Natural killer cell treated with Interleukin-12 subunit alpha and Interleukin-12 subunit beta and Interleukin-15 and Interleukin-18, amount 100 ng/mL, for 72 hours (primary cell): ENCODE data around the gene C1QTNF6. TPM values are rescaled to one million over a fixed set of nuclear protein-coding genes. Genes with fewer than 3 reads are reported as not detected.
"Not testable (repeated sequence)": the region's sequence is repeated elsewhere in the genome, so short reads cannot be mapped to it uniquely, and the experiment has no call there.

Experiments used
- ATAC-seq, 2 donors: fragments of 150-1000 bp; cut with Tn5 transposase in 1 of 2; sonication (Bioruptor Pico), chemical (Tn5 transposase) in 1 of 2; 2 replicates each; pipeline ENCODE4 v1.10.0; 2021
- DNase-seq: peaks from one replicate; pipeline ENCODE4 v3.0.0; 2022; ENCODE audit warnings: low spot score
- H3K27ac Mint-ChIP-seq, 2 donors: 1 replicate in 1 of 2; 2 replicates in 1 of 2; pipeline ENCODE4 v1.8.0; 2022; ENCODE audit warnings: mixed read lengths in 2 of 2, mild to moderate bottlenecking in 1 of 2, moderate library complexity in 1 of 2
- H3K27me3 Mint-ChIP-seq, 2 donors: 1 replicate in 1 of 2; 2 replicates in 1 of 2; pipeline ENCODE4 v1.8.0; 2022; ENCODE audit warnings: mixed read lengths in 2 of 2
- H3K36me3 Mint-ChIP-seq: one replicate; pipeline ENCODE4 v1.8.0; 2022; ENCODE audit warnings: mixed read lengths
- H3K4me1 Mint-ChIP-seq, 2 donors: 1 replicate in 1 of 2; 2 replicates in 1 of 2; pipeline ENCODE4 v1.8.0; 2022; ENCODE audit warnings: low read depth in 2 of 2, mixed read lengths in 2 of 2, mild to moderate bottlenecking in 1 of 2
- H3K4me3 Mint-ChIP-seq: one replicate; pipeline ENCODE4 v1.8.0; 2022; ENCODE audit warnings: mixed read lengths
- H3K9me3 Mint-ChIP-seq: 2 replicates; pipeline ENCODE4 v1.8.0; 2022; ENCODE audit warnings: mixed read lengths
- total RNA-seq, 2 donors: library from RNA; stranded (reverse); gene quantifications; one replicate each; pipeline ENCODE4 v1.2.3, GENCODE V29; 2022

The C1QTNF6 gene
- total RNA-seq, 2 donors from 2014 or later = 1.3 to 3.9 TPM

DNA sequence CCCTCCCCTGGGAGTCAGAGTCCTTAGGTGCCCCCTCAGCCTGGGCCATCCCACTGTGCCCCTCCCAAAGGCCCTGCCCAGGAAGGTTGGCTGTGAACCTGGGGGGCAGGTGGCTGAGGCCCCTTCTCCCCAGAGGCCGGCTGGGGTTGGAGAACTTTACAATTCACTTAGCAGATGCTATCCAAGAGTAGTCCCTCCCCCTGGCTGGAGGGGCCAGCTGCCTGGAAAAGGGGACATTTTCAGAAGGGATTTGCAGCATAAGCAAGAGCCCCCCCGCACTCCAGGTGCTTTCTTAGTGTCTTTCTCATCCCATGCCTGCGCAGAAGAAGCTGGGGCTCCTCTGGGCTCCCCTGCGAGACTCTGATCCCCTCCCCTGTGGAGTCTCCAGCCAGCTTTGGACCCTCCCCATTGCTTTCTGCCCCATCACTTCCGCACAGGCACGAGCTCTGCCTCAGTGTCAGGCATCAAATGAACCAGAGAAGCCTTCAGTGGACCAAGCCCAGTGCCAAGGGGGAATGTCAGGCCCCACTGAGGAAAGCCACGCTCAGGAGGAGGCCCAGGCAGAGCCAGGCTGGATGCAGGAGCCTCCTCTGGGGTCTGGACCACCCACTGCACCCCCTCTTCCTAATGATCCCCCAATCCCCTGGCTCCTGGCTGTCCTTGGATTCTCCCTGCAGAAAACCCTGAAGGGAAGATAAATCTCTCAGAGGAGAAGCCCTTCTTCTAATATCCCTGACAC, 20.5 kb upstream of the C1QTNF6 start:
- H3K4me1 Mint-ChIP-seq = peaks cover 0 to 3% of the 10 kb centered on the region in 2 donors
- DNase-seq (no peak), ATAC-seq (no peak)
- H3K27ac Mint-ChIP-seq = peak overlapping the region in 1 of 2 donors; percentile 18
- H3K27me3 Mint-ChIP-seq = no peaks in the 10 kb centered on the region
- H3K36me3 Mint-ChIP-seq = no peaks in the 10 kb centered on the region
- H3K4me3 Mint-ChIP-seq = no peak overlapping the region
- no peaks in the 10 kb centered on the region for H3K9me3 Mint-ChIP-seq

DNA sequence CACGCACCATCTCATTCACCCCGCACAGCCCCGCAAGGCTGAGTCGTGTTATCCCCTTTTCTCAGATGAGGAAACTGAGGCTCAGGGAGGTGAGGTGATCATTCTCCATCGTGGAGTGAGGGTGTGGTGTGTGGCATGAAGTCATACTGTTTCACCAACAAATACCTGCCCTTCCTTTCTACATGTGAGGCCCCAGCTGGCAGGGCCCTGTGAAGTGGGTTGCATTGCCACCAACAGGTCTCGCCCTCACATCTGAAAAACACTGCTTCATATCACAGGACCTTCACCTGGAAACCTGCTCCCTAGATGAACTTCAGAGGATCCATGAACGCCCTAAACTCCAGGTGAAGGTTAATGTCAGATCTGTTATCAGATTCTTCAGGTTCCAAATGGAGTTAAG, 19.9 kb upstream of the C1QTNF6 start:
- H3K4me3 Mint-ChIP-seq = no peak overlapping the region
- peaks cover 0 to 3% of the 10 kb centered on the region in 2 donors for H3K4me1 Mint-ChIP-seq
- no peaks in the 10 kb centered on the region for H3K36me3 Mint-ChIP-seq
- H3K27ac Mint-ChIP-seq = no peak overlapping the region
- DNase-seq (no peak), ATAC-seq (no peak)
- no peaks in the 10 kb centered on the region for H3K27me3 Mint-ChIP-seq
- H3K9me3 Mint-ChIP-seq = no peaks in the 10 kb centered on the region

DNA sequence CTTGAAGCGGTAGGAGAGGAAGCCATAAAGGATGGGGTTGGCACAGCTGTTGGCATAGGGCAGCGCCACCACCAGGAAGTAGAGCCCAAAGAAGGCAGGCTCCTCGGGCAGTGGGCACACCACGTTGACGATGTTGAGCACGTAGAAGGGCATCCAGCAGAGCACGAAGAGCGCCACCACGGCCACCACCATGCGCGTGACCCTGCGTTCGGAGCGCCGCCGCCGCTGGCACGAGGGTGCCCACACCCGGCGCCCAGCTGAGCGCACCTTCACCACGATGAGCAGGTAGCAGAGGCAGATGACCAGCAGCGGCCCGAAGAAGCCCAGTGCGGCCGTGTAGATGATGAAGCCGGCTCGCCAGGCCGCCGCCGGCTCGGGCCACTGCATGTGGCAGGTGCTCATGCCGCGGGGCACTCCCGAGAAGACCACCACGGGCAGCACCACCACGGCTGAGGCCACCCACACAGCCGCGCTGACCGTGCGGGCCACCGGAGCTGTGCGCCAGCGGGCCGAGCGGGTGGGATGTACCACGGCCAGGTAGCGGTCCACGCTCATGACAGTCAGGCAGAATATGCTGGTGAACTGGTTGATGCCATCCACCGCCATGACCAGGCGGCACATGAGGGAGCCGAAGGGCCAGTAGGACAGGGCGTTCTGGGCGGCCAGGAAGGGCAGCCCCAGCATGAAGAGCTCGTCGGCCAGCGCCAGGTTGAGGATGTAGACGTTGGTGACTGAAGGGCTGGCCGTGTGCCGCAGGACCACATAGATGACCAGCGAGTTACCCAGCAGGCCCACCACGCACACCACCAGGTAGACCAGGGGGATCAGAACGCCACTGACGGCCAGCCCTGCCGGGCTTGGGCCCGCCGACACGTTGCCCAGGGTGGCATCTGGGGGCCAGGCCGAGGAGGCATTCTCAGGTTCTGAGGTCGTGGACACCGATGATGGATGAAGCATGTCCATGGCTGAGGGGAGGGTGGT, 19.1 kb upstream of the C1QTNF6 start:
- no peaks in the 10 kb centered on the region for H3K27me3 Mint-ChIP-seq
- no peak overlapping the region for H3K27ac Mint-ChIP-seq
- no peak overlapping the region for H3K4me3 Mint-ChIP-seq
- H3K9me3 Mint-ChIP-seq = no peaks in the 10 kb centered on the region
- H3K4me1 Mint-ChIP-seq = peaks cover 0 to 3% of the 10 kb centered on the region in 2 donors
- ATAC-seq = no peak
- H3K36me3 Mint-ChIP-seq = no peaks in the 10 kb centered on the region
- DNase-seq = no peak

DNA sequence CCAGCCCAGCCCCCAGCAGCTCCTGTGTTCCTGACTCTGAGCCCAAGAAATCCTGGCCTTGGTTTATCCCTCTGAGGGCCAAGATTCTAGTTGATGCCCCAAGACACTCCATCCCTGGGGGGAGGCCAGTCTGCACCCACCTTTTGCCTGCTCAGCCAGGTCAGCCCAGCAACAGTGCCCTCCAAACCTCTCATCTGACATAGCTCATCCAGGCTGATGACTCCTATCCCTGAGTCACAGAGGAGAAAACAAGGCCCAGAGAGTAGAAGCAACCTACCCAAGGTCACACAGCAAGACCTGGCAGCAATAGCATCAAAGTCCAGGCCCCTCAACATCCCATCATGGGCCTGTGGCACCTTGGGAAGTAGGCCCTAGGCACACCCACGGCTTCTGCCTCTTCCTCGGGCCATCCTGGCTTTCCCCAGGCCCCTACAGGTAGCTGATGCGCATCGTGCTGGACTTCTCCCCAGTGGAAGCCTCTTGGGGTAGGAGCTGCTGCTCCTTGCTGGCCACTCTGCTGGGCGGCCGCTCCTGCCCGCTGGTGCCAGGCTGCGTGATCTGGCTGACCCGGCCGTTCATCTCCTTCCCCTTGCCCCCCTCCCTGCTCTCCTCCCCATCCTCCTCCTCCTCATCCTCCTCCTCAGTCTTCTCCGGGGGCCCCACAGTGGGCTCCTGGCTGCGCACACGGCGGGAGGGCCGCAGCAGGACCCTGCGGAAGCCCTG, 18.2 kb upstream of the C1QTNF6 start:
- H3K27me3 Mint-ChIP-seq = no peaks in the 10 kb centered on the region
- no peak for ATAC-seq
- H3K4me1 Mint-ChIP-seq = peaks cover 0 to 3% of the 10 kb centered on the region in 2 donors
- H3K9me3 Mint-ChIP-seq = no peaks in the 10 kb centered on the region
- no peak overlapping the region for H3K4me3 Mint-ChIP-seq
- peak; percentile 49 for DNase-seq
- no peak overlapping the region for H3K27ac Mint-ChIP-seq
- H3K36me3 Mint-ChIP-seq = no peaks in the 10 kb centered on the region

DNA sequence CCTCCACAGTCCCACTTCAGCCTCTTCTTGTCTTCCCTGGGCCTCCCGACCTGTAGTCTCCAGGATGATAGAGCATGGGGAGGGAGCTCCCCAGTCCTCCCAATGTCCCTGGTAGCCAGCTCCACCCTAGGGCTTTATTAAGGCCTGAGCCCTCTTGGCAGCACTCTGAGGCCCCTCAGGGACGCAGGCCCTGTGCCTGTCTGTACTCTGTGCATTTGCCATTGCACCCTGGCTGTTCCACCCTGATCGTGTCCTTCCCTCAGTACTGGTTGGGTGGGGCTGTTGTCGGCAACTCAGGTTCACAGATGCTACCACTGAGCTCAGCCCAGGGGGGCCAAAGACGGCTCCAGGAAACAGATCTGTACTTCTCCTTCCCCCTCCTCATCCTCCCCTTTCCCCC, 17.0 kb upstream of the C1QTNF6 start:
- ATAC-seq = no peak
- Mint-ChIP-seq H3K36me3 (no peaks in the 10 kb centered on the region), H3K4me3 (no peak overlapping the region), H3K27ac (peak overlapping the region in 1 of 2 donors; percentile 4), H3K9me3 (no peaks in the 10 kb centered on the region), H3K4me1 (peaks cover 0 to 7% of the 10 kb centered on the region in 2 donors), H3K27me3 (no peaks in the 10 kb centered on the region)
- no peak for DNase-seq

DNA sequence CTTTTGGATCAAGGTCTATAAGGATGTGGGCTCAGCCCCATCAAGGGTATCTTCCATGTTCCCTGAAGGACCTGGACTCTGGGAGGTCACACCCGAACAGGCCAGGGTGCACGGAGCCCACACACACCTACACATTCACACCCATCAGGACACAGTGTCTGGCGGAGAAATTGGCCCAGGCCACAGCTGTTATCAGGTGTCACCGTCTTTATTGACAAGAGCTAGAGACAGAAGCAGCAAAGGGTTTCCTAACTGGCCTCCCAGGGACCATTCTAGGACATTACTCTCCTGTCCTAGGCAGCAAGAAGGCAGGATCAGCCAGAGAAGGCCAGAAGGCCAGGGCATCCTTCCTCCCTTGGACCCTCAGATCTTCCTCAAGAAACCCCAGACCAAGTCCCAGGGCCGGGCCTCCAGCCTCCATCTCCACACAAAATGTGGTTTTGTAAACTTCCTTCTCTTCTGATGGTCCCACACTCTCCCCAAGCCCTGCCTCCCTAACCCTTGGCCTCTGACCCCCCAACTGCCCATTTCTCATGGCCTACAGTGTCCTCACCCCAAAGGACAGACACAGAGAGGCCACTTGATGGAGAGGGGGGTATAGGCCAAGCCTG, 16.1 kb upstream of the C1QTNF6 start:
- H3K36me3 Mint-ChIP-seq = no peaks in the 10 kb centered on the region
- no peaks in the 10 kb centered on the region for H3K27me3 Mint-ChIP-seq
- H3K4me3 Mint-ChIP-seq = no peak overlapping the region
- ATAC-seq (no peak), DNase-seq (peak; percentile 41)
- no peaks in the 10 kb centered on the region for H3K9me3 Mint-ChIP-seq
- peaks cover 4 to 7% of the 10 kb centered on the region in 2 donors for H3K4me1 Mint-ChIP-seq
- peak overlapping the region in 1 of 2 donors; percentile 23 for H3K27ac Mint-ChIP-seq

DNA sequence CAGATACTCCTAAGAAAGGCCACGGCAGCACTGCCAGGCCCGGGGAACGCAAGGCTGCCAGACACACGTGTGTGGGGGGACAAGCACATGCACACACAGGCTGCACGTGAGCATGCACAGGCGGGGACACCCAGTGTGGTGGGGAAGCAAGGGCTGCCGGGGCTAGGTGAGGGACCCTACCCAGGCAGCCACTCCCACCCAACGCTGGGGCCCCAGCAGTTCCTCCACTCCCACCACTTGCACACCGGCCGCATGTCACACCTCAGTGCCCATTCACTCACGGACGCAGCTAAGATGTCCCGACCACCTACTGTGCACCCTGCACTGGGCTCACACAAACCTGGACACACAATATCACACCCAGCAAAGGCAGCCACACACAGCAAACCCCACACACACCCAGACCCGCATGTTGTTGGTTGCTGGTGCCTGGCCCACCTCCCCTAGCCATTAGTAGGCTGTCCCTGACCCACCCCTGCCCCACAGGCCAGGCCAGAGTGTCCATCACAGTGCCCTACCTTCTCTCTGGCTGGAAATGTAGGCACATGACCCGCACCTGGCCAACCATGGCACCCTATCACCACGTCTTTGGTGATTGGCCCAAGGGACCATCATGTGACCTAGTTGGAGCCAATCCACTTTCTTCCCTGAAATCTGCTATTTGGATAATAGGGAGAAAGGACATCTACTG, 15.5 kb upstream of the C1QTNF6 start:
- Mint-ChIP-seq H3K27me3 (no peaks in the 10 kb centered on the region), H3K9me3 (no peaks in the 10 kb centered on the region), H3K36me3 (no peaks in the 10 kb centered on the region), H3K4me3 (no peak overlapping the region), H3K27ac (peak overlapping the region in 1 of 2 donors; percentile 37), H3K4me1 (peaks cover 4 to 7% of the 10 kb centered on the region in 2 donors)
- DNase-seq (peak; percentile 53), ATAC-seq (no peak)

DNA sequence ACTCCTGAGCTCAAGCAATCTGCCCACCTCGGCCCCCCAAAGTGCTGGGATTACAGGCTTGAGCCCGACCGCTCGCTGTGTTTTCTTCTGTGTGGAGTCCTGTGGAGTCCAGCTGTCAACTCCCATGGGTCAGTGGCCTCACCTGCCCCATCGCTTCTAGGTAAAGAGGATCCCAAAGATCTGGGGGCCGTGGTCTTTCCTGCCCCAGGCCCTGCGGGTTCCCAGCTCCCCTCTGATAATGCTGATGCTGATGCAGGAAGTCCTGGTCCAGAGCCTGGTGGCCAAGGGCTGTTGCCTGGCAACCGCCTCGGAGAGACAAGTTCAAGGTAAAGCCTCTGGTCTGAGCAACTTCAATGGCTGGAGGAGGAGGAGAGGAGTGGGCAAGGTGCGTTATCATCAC, 14.7 kb upstream of the C1QTNF6 start:
- Mint-ChIP-seq H3K36me3 (no peaks in the 10 kb centered on the region), H3K27me3 (no peaks in the 10 kb centered on the region), H3K27ac (peak overlapping the region in 1 of 2 donors; percentile 37), H3K9me3 (no peaks in the 10 kb centered on the region), H3K4me1 (peaks cover 10 to 14% of the 10 kb centered on the region in 2 donors), H3K4me3 (no peak overlapping the region)
- no peak for ATAC-seq
- peak; percentile 41 for DNase-seq

DNA sequence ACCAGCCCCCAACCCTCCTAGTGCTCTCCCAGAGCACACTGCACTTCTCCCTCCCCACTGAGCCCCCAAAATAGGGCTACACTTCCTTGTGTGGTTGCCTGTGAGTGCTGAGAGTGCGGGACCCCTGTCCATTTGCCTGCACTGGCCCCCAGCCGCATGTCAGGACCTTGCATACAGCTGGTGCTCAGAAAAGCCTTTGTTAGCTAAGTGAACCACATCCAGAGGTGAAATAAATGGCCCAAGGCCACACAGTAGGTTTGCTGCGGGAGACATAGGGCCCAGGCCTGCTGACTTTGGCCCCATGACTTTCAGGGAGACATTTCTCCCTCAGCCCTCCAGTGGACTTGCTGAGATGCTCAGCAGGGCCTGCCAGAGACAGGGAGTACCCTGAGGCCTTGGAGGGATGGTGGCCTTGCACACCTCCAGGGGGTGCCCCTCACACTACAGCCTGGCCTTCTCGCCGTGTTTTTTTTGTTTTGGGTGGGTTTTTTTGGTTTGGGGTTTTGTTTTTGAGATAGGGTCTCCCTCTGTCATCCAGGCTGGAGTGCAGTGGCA, 14.0 kb upstream of the C1QTNF6 start:
- Mint-ChIP-seq H3K9me3 (no peaks in the 10 kb centered on the region), H3K4me1 (peaks cover 16% of the 10 kb centered on the region in 2 donors), H3K27me3 (no peaks in the 10 kb centered on the region), H3K4me3 (no peak overlapping the region), H3K27ac (no peak overlapping the region), H3K36me3 (no peaks in the 10 kb centered on the region)
- ATAC-seq (no peak), DNase-seq (peak; percentile 60)

DNA sequence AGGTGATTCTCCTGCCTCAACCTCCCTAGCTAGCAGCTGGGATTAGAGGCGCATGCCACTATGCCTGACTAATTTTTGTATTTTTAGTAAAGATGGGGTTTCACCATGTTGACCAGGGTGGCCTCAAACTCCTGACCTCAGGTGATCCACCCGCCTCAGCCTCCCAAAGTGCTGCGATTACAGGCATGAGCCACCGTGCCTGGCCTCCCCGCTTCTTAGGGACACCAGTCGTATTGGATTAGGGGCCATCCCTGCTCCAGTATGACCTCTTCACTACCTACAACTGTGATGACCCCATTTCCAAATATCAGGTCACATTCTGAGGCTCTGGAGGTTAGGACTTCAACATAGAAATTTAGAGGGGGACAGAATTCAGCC, 13.4 kb upstream of the C1QTNF6 start:
- not testable (repeated sequence) for H3K9me3 Mint-ChIP-seq, H3K36me3 Mint-ChIP-seq, H3K4me3 Mint-ChIP-seq, H3K27me3 Mint-ChIP-seq, ATAC-seq, DNase-seq, H3K27ac Mint-ChIP-seq
- H3K4me1 Mint-ChIP-seq = peaks cover 16 to 17% of the 10 kb centered on the region in 2 donors

DNA sequence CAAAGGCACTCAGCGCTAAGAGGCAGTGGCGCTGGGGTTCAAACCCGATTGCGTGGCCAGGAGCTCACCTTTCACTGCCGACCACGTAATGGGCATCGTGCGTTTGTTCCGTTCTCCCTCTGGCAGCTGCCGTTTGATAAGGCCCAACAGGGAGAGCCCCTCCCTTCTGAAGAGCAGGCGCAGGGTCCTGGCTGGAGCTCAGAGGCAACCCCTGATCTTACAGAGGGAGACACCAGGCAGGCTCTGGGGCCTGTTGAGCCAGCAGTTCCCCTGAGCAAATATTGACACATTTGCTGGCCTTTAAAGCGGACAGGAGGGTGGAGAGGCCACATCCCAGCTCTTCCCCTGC, 11.7 kb upstream of the C1QTNF6 start:
- peaks cover 18 to 23% of the 10 kb centered on the region in 2 donors for H3K4me1 Mint-ChIP-seq
- no peaks in the 10 kb centered on the region for H3K36me3 Mint-ChIP-seq
- no peak for DNase-seq
- peak overlapping the region; percentile 84 for H3K4me3 Mint-ChIP-seq
- H3K27me3 Mint-ChIP-seq = no peaks in the 10 kb centered on the region
- H3K9me3 Mint-ChIP-seq = no peaks in the 10 kb centered on the region
- no peak for ATAC-seq
- H3K27ac Mint-ChIP-seq = peak overlapping the region; percentile 89 to 97

DNA sequence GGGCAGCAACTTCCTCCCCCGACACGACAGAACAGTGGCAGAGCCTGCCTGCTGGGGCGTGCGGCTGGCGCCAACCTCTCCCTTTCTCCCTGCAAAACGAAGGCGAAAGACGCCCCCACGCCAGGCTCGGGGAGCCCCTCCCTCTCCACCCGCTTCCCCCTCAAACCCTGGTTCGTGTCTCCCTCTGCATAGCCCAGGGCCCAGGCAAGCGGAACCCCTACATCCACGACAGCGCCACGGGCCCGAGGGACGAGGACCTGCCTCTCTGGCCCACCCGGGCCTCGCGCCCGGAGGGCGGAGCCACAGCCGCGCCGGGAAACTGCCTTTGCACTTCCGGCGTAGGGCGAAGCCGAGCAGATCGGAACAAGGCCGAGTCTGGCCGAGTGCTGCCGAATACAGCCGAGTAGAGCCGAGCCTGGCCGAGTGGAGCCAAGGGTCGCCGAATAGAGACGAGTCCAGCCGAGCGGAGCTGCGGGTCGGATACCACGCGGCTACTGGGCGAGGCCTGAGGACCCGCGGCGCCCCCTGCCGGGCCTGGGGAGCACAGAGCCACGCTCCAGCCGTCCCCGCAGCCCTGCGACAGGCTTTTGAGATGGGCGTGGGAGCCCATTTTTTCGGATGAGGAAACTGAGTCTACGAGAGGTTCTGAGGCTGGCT, 11.2 kb upstream of the C1QTNF6 start:
- ATAC-seq = peak; percentile 98 to 99
- Mint-ChIP-seq H3K4me1 (peaks cover 23 to 24% of the 10 kb centered on the region in 2 donors), H3K27me3 (no peaks in the 10 kb centered on the region), H3K27ac (peak overlapping the region; percentile 89 to 97), H3K9me3 (no peaks in the 10 kb centered on the region), H3K4me3 (peak overlapping the region; percentile 84), H3K36me3 (no peaks in the 10 kb centered on the region)
- peak; percentile 99 for DNase-seq
